BE2C (cell line): ENCODE results near the gene FBP1.

Experiments
- DNase-seq: peaks from one replicate; pipeline ENCODE4 v3.0.0-alpha.2; 2020
- H3K27me3 ChIP-seq: fragments of 250-450 bp; sonication (Bioruptor Pico); 2 replicates; pipeline ENCODE4 v1.5.1; 2020; ENCODE audit warnings: mild to moderate bottlenecking
- H3K36me3 ChIP-seq: fragments of 250-450 bp; sonication (Bioruptor Pico); 2 replicates; pipeline ENCODE4 v1.5.1; 2020; ENCODE audit warnings: mild to moderate bottlenecking
- H3K4me1 ChIP-seq: fragments of 250-450 bp; sonication (Bioruptor Pico); 2 replicates; pipeline ENCODE4 v1.5.1; 2020
- H3K4me3 ChIP-seq: 2 replicates; pipeline ENCODE4 v1.5.1; 2011; ENCODE audit warnings: low read depth, low read length
- H3K9me3 ChIP-seq: fragments of 250-450 bp; sonication (Bioruptor Pico); 2 replicates; pipeline ENCODE4 v1.5.1; 2020
- CTCF ChIP-seq: IDR thresholded peaks from 2 replicates; pipeline ENCODE4 v1.5.1; 2012; ENCODE audit warnings: mild to moderate bottlenecking, low read depth, low read length

The FBP1 gene

DNA sequence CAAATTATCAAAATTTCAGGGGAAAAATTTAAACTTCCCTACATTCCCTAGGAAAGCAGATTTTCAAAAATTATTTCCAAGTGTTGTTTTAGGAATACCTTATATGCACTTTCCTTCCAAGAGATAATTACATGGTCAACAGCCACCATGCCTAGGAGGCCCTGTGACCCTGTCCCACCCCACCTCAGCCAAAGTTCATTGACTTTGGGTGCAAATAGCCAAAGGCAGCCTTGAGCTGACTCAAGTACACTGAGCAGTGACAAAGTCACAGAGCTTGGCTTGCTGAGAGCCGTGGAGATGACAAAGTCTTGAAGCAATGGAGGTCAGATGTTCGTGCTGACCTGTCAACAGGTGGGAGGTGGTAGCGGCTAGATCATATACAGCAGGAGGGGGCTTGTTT lies 24.3 kb upstream of the FBP1 start:
- no peak for TF ChIP-seq CTCF
- Histone ChIP-seq H3K36me3 (no peaks in the 10 kb centered on the region), H3K9me3 (no peaks in the 10 kb centered on the region), H3K27me3 (no peaks in the 10 kb centered on the region), H3K4me1 (peaks cover 3% of the 10 kb centered on the region; the same call in 1 of the 2 replicates), H3K4me3 (no peak overlapping the region)
- no peak for DNase-seq

DNA sequence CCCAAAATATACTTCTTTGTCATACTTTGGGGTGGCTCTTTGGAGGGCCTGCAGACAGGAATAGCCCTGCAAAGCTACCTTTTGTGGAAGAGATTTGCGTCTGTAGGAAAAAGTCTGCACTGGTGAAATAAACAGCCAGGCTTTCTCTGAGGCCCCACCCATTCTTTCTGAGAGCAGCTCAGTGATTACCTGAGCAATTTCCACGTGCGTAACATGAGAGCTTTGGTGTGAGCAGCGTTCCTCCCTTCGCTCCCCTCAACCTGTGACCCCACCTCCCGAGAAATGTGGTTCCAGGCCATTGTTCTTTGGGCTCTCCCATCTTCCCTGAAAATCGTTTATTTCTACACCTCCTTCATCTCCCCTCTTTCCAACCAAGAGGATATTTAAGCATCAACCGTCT lies 23.8 kb upstream of the FBP1 start:
- no peaks in the 10 kb centered on the region for H3K4me1 ChIP-seq
- no peaks in the 10 kb centered on the region for H3K9me3 ChIP-seq
- no peak overlapping the region for H3K4me3 ChIP-seq
- H3K36me3 ChIP-seq = no peaks in the 10 kb centered on the region
- DNase-seq = no peak
- no peak for TF ChIP-seq CTCF
- no peaks in the 10 kb centered on the region for H3K27me3 ChIP-seq

DNA sequence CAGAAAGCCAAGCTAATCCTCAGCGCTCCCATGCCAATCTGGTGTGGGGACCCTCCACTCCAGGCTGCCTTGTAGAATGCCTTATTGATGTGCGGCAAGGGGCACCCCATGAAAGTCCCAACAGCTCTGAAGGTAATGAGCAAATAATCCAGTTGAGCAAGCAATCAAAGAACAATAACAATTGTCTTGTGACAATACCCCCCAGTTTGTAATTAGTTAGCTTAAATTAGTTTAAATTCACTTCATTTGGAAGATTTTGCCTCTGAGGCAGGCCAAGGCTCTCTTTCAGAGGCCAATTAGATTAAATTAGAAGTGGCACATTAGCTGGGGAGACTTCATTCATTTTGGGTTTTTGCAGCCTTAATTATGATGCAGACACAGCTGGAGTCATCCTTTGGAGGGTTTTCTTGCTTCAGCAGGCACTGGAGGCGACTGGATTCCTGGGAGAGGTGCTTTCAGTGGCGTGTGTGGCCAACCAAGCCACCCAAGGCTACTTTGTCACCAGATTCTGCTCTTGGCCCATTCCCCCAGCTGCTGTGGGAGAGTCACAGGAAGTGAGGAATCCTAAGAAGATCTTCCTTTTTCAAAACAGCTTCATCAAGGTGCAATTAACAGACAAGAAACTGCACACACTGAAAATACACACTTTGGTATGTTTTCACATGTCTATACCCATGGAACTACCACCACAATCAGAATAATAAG lies 17.9 kb upstream of the FBP1 start:
- no peaks in the 10 kb centered on the region for H3K4me1 ChIP-seq
- TF ChIP-seq CTCF = no peak
- DNase-seq = no peak
- no peaks in the 10 kb centered on the region for H3K36me3 ChIP-seq
- H3K4me3 ChIP-seq = no peak overlapping the region
- H3K9me3 ChIP-seq = no peaks in the 10 kb centered on the region; the same call in 1 of the 2 replicates
- H3K27me3 ChIP-seq = no peaks in the 10 kb centered on the region

- Histone ChIP-seq H3K4me1 (no peaks in the 10 kb centered on the region), H3K9me3 (no peaks in the 10 kb centered on the region; the same call in 1 of the 2 replicates), H3K4me3 (no peak overlapping the region), H3K27me3 (no peaks in the 10 kb centered on the region), H3K36me3 (no peaks in the 10 kb centered on the region)
- no peak for DNase-seq
- TF ChIP-seq CTCF = no peak
Observed at GRCh38 chr9:94656200-94656599, 16.9 kb upstream of the FBP1 start.

DNA sequence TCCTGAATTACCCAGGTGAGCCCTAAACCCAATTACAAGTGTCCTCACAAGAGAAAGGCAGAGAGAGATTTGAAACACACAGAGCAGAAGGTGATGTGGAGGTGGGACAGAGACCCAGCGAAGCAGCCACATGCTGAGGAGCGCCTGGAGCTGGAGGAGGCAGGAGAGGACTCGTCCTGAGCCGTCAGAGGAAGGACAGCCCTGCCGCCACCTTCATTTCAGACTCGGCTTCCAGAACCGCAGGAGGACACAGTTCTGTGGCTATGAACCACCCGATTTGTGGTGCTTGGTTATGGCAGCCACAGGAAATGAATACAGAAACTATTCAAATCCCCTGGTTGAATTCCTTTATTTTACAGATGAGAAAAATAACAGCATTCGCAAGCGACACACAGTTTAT lies 16.4 kb upstream of the FBP1 start:
- H3K36me3 ChIP-seq = no peaks in the 10 kb centered on the region
- no peaks in the 10 kb centered on the region for H3K27me3 ChIP-seq
- H3K4me1 ChIP-seq = no peaks in the 10 kb centered on the region
- DNase-seq = no peak
- no peak overlapping the region for H3K4me3 ChIP-seq
- no peak for TF ChIP-seq CTCF
- H3K9me3 ChIP-seq = no peaks in the 10 kb centered on the region; the same call in 1 of the 2 replicates

- H3K4me1 ChIP-seq = no peaks in the 10 kb centered on the region
- no peak for TF ChIP-seq CTCF
- no peaks in the 10 kb centered on the region; the same call in 1 of the 2 replicates for H3K9me3 ChIP-seq
- H3K4me3 ChIP-seq = no peak overlapping the region
- DNase-seq = no peak
- no peaks in the 10 kb centered on the region for H3K36me3 ChIP-seq
- no peaks in the 10 kb centered on the region for H3K27me3 ChIP-seq
Observed at GRCh38 chr9:94654165-94654894, 15.0 kb upstream of the FBP1 start.
